ENCODE measurements around the gene KIAA0319L.
"Not testable (repeated sequence)": the region's sequence is repeated elsewhere in the genome, so short reads cannot be mapped to it uniquely, and the experiment has no call there.

Gene KIAA0319L

GRCh38 chr1:35470977-35471613 is 86.1 kb downstream of the KIAA0319L start:
- H3K27ac ChIP-seq: no peak overlapping the region
- TF ChIP-seq ZFX (IDR thresholded peaks at IDR 0.05; ENCODE audit: borderline replicate concordance) (no peak), CTCF (IDR thresholded peaks at IDR 0.05) (no peak)

GRCh38 chr1:35466120-35466519 is 91.1 kb downstream of the KIAA0319L start:
- TF ChIP-seq CTCF (IDR thresholded peaks at IDR 0.05) (no peak), ZFX (IDR thresholded peaks at IDR 0.05; ENCODE audit: borderline replicate concordance) (no peak)
- no peak overlapping the region for H3K27ac ChIP-seq

- not testable (repeated sequence) for H3K27ac ChIP-seq
These were observed 93.5 kb downstream of the KIAA0319L start for GRCh38 chr1:35463749-35464148.

GRCh38 chr1:35463232-35463631 is 94.0 kb downstream of the KIAA0319L start:
- TF ChIP-seq CTCF (IDR thresholded peaks at IDR 0.05) (no peak), ZFX (IDR thresholded peaks at IDR 0.05; ENCODE audit: borderline replicate concordance) (no peak)
- H3K27ac ChIP-seq: no peak overlapping the region

- no peak overlapping the region for H3K27ac ChIP-seq
- TF ChIP-seq ZFX (IDR thresholded peaks at IDR 0.05; ENCODE audit: borderline replicate concordance) (no peak), CTCF (IDR thresholded peaks at IDR 0.05) (no peak)
These were observed 95.1 kb downstream of the KIAA0319L start for GRCh38 chr1:35461966-35462651.

- H3K27ac ChIP-seq: no peak overlapping the region
- TF ChIP-seq ZFX (IDR thresholded peaks at IDR 0.05; ENCODE audit: borderline replicate concordance): no peak
- no peak for TF ChIP-seq CTCF (IDR thresholded peaks at IDR 0.05)
These were observed 96.4 kb downstream of the KIAA0319L start for GRCh38 chr1:35460796-35461195.

- TF ChIP-seq CTCF (IDR thresholded peaks at IDR 0.05) (no peak), ZFX (IDR thresholded peaks at IDR 0.05; ENCODE audit: borderline replicate concordance) (no peak)
- H3K27ac ChIP-seq: no peak overlapping the region
These were observed 102.6 kb downstream of the KIAA0319L start for GRCh38 chr1:35454616-35455015.

All from 22Rv1 (cell line).